ENCODE results near the gene HABP2.
A peak's percentile ranks its signal among the peaks of the same experiment; 100 is the strongest.

HABP2 gene

GRCh38 chr10:113605268-113605978, 52.6 kb downstream of the HABP2 start:
- DNase-seq (ENCODE audit: low read depth) = no peak

GRCh38 chr10:113609704-113610108, 56.9 kb downstream of the HABP2 start:
- peak; percentile 17 for DNase-seq (ENCODE audit: low read depth)

GRCh38 chr10:113610631-113611601, 58.1 kb downstream of the HABP2 start:
- DNase-seq (ENCODE audit: low read depth) = peak; percentile 8

GRCh38 chr10:113612154-113612553, 59.3 kb downstream of the HABP2 start:
- DNase-seq (ENCODE audit: low read depth) = no peak

- no peak for DNase-seq (ENCODE audit: low read depth)
Observed at GRCh38 chr10:113613427-113613826, 60.6 kb downstream of the HABP2 start.

GRCh38 chr10:113613977-113614690, 61.3 kb downstream of the HABP2 start:
- no peak for DNase-seq (ENCODE audit: low read depth)

- no peak for DNase-seq (ENCODE audit: low read depth)
Observed at GRCh38 chr10:113616244-113617074, 63.6 kb downstream of the HABP2 start.

- DNase-seq (ENCODE audit: low read depth) = no peak
Observed at GRCh38 chr10:113617086-113617485, 64.2 kb downstream of the HABP2 start.

GRCh38 chr10:113618338-113618737, 65.5 kb downstream of the HABP2 start:
- DNase-seq (ENCODE audit: low read depth) = no peak

- DNase-seq (ENCODE audit: low read depth) = no peak
Observed at GRCh38 chr10:113619401-113619800, 66.5 kb downstream of the HABP2 start.

- DNase-seq (ENCODE audit: low read depth) = no peak
Observed at GRCh38 chr10:113620511-113620910, 67.7 kb downstream of the HABP2 start.

GRCh38 chr10:113620936-113621335, 68.1 kb downstream of the HABP2 start:
- DNase-seq (ENCODE audit: low read depth) = no peak

GRCh38 chr10:113621799-113622198, 68.9 kb downstream of the HABP2 start:
- DNase-seq (ENCODE audit: low read depth) = no peak

GRCh38 chr10:113622831-113623230, 70.0 kb downstream of the HABP2 start:
- no peak for DNase-seq (ENCODE audit: low read depth)

- DNase-seq (ENCODE audit: low read depth) = no peak
Observed at GRCh38 chr10:113625461-113626186, 72.8 kb downstream of the HABP2 start.

- DNase-seq (ENCODE audit: low read depth) = no peak
Observed at GRCh38 chr10:113626809-113627355, 74.0 kb downstream of the HABP2 start.

- no peak for DNase-seq (ENCODE audit: low read depth)
Observed at GRCh38 chr10:113627836-113628235, 75.0 kb downstream of the HABP2 start.

GRCh38 chr10:113628607-113629153, 75.8 kb downstream of the HABP2 start:
- DNase-seq (ENCODE audit: low read depth) = no peak

- no peak for DNase-seq (ENCODE audit: low read depth)
Observed at GRCh38 chr10:113630929-113631533, 78.2 kb downstream of the HABP2 start.
